ENCODE results near the gene DNM1.

DNM1 gene

DNA sequence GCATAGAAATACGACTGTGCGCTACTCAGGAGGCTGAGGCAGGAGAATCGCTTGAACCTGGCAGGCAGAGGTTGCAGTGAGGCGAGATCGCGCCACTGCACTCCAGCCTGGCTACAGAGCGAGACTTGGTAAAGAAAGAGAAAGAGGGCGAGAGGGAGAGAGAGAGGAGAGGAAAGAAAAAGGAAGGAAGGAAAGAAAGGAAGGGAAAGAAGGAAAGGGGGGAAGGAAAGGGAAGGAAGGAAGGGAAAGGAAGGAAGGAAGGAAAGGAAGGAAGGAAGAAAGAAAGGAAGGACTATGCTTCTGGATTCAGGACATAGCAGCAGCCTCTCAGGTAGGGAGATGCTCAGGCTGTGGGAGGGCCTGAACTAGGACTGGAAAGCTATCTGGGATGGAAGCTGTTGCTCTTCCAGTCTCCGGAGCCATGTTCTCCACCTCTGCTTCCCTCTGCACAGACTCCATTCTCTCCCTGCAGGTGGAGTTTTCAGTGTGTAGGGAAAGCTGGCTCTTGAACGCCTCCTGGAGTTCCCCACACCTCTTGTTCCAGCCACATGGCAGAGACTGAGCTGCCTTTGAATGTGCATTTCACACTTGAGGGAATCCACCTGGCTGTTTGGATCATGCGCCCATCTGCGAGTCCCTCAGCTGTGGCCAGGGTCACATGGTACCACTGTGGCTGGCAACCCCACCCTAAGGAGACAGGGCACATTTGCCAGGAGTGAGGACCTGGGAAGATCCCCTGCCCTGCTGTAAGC is 82.0 kb downstream of the DNM1 start:
- no peak overlapping the region for H3K4me3 ChIP-seq (ENCODE audit: low read length)
- TF ChIP-seq CTCF (conservative IDR thresholded peaks at IDR 0.05; ENCODE audit: low read length), result no peak
- DNase-seq (ENCODE audit: low read depth), result no peak

GRCh38 chr9:128286440-128286839 is 83.3 kb downstream of the DNM1 start:
- DNase-seq (ENCODE audit: low read depth), result peak; percentile 36
- no peak for TF ChIP-seq CTCF (conservative IDR thresholded peaks at IDR 0.05; ENCODE audit: low read length)

DNA sequence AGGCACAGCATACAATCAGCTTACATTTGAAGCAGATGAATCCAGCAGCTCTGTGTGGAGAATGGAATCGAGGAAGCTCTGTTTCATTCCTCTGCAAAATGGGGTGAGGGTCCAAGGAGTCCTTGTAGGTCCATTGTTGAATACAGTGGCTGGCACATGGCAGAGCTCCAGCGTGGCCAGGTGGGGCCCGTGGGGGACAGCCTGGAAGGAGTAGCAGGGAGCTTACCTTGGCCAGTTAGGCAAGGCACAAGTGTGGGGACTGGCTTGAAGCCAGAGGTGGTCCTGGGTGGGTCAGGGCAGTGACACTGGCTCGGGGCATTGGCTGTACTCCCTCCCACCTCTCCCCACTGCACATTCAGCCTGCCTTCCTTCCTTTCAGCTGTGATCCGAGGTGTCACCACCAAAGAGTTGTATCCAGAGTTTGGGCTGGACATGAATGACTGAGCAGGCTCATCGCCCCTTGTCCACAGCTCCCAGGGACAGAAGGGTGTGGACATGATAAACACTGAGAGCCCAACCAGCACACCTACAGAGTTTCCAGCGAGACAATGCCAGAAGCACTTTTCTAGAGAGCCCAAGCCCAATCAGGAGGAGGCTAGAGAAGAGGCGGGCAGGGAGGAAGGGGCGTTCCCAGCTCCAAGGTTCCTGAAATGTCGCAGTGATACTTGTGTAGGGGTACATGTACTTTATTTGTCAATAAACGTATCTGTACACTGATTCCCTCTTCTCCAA is 85.3 kb downstream of the DNM1 start:
- no peak for TF ChIP-seq CTCF (conservative IDR thresholded peaks at IDR 0.05; ENCODE audit: low read length)
- no peak for DNase-seq (ENCODE audit: low read depth)
- no peak overlapping the region for H3K4me3 ChIP-seq (ENCODE audit: low read length)

More at GRCh38 chr9:128286440-128286839, 83.3 kb downstream of the DNM1 start:
- no peak overlapping the region for H3K4me3 ChIP-seq (ENCODE audit: low read length)

- TF ChIP-seq CTCF (conservative IDR thresholded peaks at IDR 0.05; ENCODE audit: low read length), result no peak
- H3K4me3 ChIP-seq (ENCODE audit: low read length), result no peak overlapping the region
- DNase-seq (ENCODE audit: low read depth), result no peak
These were observed 88.8 kb downstream of the DNM1 start for GRCh38 chr9:128292009-128292408.

GRCh38 chr9:128293091-128293490 is 89.9 kb downstream of the DNM1 start:
- no peak for DNase-seq (ENCODE audit: low read depth)
- H3K4me3 ChIP-seq (ENCODE audit: low read length), result no peak overlapping the region
- no peak for TF ChIP-seq CTCF (conservative IDR thresholded peaks at IDR 0.05; ENCODE audit: low read length)

DNA sequence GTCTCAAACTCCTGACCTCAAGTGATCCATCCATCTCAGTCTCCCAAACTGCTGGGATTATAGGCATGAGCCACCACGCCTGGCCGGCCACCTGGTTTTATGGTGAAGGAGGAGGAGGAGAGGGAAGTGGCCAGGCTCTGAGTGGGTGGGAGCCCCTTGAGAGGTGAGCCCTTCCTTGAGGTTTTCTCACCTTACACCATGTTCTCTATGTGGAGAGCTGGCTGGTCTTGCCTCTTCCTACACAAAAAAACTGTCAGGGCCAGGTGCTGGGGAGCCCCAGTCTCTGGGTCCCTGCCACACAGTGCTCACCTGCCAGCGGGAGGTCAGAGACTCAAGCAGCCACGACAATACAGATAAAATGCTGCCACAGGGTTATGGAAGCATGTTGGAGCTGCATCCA is 91.0 kb downstream of the DNM1 start:
- no peak overlapping the region for H3K4me3 ChIP-seq (ENCODE audit: low read length)
- DNase-seq (ENCODE audit: low read depth), result no peak
- no peak for TF ChIP-seq CTCF (conservative IDR thresholded peaks at IDR 0.05; ENCODE audit: low read length)

Data from AG10803 (cell line).